ENCODE measurements around the gene TEX54. TPM values are rescaled to one million over a fixed set of nuclear protein-coding genes. Genes with fewer than 3 reads are reported as not detected.

The TEX54 gene
- polyA plus RNA-seq, 1 donor (not counting 4 experiments of a cell fraction or from before 2014, with no cell fraction given) = not detected

DNA sequence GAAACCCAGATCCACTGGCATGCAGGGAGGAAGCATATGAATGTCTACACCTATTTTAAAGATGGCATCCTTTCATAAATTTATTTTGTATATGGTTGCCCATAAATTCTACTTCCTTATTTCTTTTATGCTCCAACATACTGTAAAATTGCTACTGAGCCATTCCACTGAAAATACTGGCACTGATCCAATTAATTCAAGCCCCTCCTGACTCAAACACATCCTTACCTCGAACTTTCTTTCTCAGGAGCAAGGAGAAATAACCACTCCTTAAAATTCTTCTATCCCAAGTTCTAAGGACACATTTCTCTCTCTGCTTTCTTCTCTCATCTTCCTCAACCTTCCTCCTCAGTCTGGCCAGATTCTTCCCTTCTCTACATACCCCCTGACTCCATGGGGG is 21.9 kb downstream of the TEX54 start:
- H2AFZ ChIP-seq (ENCODE audit: control insufficient read depth, low read length) = no peak overlapping the region
- no peak for FAIRE-seq
- peaks cover 0 to 4% of the 10 kb centered on the region in 2 experiments for H3K36me3 ChIP-seq (ENCODE audit: control insufficient read depth in 2 of 2, extremely low read depth in 1 of 2, insufficient read depth in 2 of 2, low read length in 2 of 2)
- no peaks in the 10 kb centered on the region for H4K20me1 ChIP-seq (ENCODE audit: control insufficient read depth, extremely low read depth, insufficient read depth, low read length)
- dilution Hi-C loops (cut with MboI; ENCODE audit: extremely low pct_ligation_motif_present, low sequenced_read_pairs) = no loop called here
- DNase-seq (ENCODE audit: low read depth, low spot score) = no peak
- no peaks in the 10 kb centered on the region for H3K9me1 ChIP-seq (ENCODE audit: control insufficient read depth, extremely low read depth, insufficient read depth, low read length)
- no peak overlapping the region for H3K27ac ChIP-seq (ENCODE audit: control insufficient read depth, insufficient read depth, low read length)
- H3K4me2 ChIP-seq (ENCODE audit: control insufficient read depth, extremely low read depth, insufficient read depth, low read depth, low read length) = no peak overlapping the region
- no peak overlapping the region for H3K4me3 ChIP-seq (ENCODE audit: control insufficient read depth in 2 of 3, extremely low read depth in 1 of 3, insufficient read depth in 2 of 3, low read depth in 1 of 3, low read length in 3 of 3)
- peaks cover 12% of the 10 kb centered on the region for H3K4me1 ChIP-seq (ENCODE audit: control insufficient read depth, extremely low read depth, insufficient read depth, low read length)
- no peaks in the 10 kb centered on the region for H3K9me3 ChIP-seq (ENCODE audit: control insufficient read depth, low read depth, low read length)
- no peak overlapping the region for H3K9ac ChIP-seq (ENCODE audit: control insufficient read depth, extremely low read depth, insufficient read depth, low read length)
- no peak for TF ChIP-seq EZH2 (IDR thresholded peaks at IDR 0.05; ENCODE audit: low read length)
- TF ChIP-seq CTCF (optimal IDR thresholded peaks at IDR 0.05 in 1 of 3, IDR thresholded peaks at IDR 0.05 in 1 of 3, conservative IDR thresholded peaks at IDR 0.05 in 1 of 3; ENCODE audit: extremely low read depth in 1 of 3, insufficient read depth in 2 of 3, low read length in 3 of 3) = no peak
- no peaks in the 10 kb centered on the region for H3K27me3 ChIP-seq (ENCODE audit: control insufficient read depth, extremely low read depth, insufficient read depth, low read length)
- no peaks in the 10 kb centered on the region for H3K79me2 ChIP-seq (ENCODE audit: control insufficient read depth, insufficient read depth, low read length)

DNA sequence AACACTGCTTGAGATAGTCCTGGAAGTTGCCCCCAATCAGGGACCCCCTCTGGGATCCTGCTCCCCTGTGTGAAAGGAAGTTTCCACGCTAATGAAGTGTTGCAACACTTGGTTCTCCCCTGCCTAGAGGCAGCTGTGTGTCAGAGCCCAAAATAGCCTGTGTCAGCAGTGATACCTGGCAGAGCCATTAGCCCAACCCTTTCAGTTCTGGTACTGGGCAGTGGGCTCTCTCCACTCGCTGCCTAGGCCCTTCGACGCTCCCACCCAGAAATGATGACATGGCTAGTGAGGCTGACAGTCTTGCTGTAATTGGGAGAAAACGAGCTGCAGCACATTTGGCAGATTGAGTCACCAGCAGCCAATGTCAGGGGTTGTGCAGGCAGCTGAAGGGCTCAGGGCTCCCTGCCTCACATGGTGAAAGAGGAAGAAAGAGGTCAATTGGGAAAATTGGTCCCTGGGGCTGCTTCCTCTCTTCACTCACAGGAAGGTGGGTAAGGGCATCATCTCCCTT is 26.0 kb downstream of the TEX54 start:
- Histone ChIP-seq H4K20me1 (ENCODE audit: control insufficient read depth, extremely low read depth, insufficient read depth, low read length) (peaks cover 6% of the 10 kb centered on the region), H2AFZ (ENCODE audit: control insufficient read depth, low read length) (no peak overlapping the region), H3K9me3 (ENCODE audit: control insufficient read depth, low read depth, low read length) (no peaks in the 10 kb centered on the region), H3K4me2 (ENCODE audit: control insufficient read depth, extremely low read depth, insufficient read depth, low read depth, low read length) (peak overlapping the region; percentile 98), H3K9me1 (ENCODE audit: control insufficient read depth, extremely low read depth, insufficient read depth, low read length) (no peaks in the 10 kb centered on the region), H3K9ac (ENCODE audit: control insufficient read depth, extremely low read depth, insufficient read depth, low read length) (peak overlapping the region; percentile 96), H3K27me3 (ENCODE audit: control insufficient read depth, extremely low read depth, insufficient read depth, low read length) (no peaks in the 10 kb centered on the region), H3K27ac (ENCODE audit: control insufficient read depth, insufficient read depth, low read length) (peak overlapping the region; percentile 80), H3K79me2 (ENCODE audit: control insufficient read depth, insufficient read depth, low read length) (peaks cover 22% of the 10 kb centered on the region), H3K4me3 (ENCODE audit: control insufficient read depth in 2 of 3, extremely low read depth in 1 of 3, insufficient read depth in 2 of 3, low read depth in 1 of 3, low read length in 3 of 3) (peak overlapping the region in 1 of 3 experiments; percentile 99), H3K4me1 (ENCODE audit: control insufficient read depth, extremely low read depth, insufficient read depth, low read length) (peaks cover 20% of the 10 kb centered on the region), H3K36me3 (ENCODE audit: control insufficient read depth in 2 of 2, extremely low read depth in 1 of 2, insufficient read depth in 2 of 2, low read length in 2 of 2) (peaks cover 6 to 18% of the 10 kb centered on the region in 2 experiments)
- TF ChIP-seq EZH2 (IDR thresholded peaks at IDR 0.05; ENCODE audit: low read length) = no peak
- TF ChIP-seq CTCF (optimal IDR thresholded peaks at IDR 0.05 in 1 of 3, IDR thresholded peaks at IDR 0.05 in 1 of 3, conservative IDR thresholded peaks at IDR 0.05 in 1 of 3; ENCODE audit: extremely low read depth in 1 of 3, insufficient read depth in 2 of 3, low read length in 3 of 3) = no peak
- FAIRE-seq (no peak), DNase-seq (ENCODE audit: low read depth, low spot score) (no peak)
- dilution Hi-C loops (cut with MboI; ENCODE audit: extremely low pct_ligation_motif_present, low sequenced_read_pairs) = no loop called here
